ENCODE data around the gene TTC4.

DNA sequence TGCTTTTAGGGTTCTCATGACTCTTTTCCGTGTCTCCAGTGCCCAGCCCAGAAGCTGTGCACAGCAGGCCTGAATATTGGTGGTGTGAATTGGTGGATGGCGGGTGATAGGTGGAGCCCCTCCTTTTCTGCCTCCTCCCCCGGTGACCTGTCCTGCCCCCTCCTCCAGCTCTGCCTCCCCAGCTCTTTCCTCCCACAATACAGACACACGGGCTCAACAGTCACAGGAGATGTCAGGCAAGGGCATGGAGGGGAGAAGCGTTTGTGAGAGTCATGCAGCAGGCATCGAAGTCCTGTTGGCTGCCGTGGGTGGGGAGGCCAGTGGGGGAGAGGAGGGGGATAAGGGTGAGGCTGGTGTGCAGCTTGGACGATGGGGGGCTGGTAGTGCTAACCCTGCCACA is 17.3 kb upstream of the TTC4 start:
- TF ChIP-seq, protein P1, sequence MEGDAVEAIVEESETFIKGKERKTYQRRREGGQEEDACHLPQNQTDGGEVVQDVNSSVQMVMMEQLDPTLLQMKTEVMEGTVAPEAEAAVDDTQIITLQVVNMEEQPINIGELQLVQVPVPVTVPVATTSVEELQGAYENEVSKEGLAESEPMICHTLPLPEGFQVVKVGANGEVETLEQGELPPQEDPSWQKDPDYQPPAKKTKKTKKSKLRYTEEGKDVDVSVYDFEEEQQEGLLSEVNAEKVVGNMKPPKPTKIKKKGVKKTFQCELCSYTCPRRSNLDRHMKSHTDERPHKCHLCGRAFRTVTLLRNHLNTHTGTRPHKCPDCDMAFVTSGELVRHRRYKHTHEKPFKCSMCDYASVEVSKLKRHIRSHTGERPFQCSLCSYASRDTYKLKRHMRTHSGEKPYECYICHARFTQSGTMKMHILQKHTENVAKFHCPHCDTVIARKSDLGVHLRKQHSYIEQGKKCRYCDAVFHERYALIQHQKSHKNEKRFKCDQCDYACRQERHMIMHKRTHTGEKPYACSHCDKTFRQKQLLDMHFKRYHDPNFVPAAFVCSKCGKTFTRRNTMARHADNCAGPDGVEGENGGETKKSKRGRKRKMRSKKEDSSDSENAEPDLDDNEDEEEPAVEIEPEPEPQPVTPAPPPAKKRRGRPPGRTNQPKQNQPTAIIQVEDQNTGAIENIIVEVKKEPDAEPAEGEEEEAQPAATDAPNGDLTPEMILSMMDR (IDR thresholded peaks at IDR 0.05) = no peak
- TF ChIP-seq SIN3A (IDR thresholded peaks at IDR 0.05; ENCODE audit: borderline replicate concordance, low read depth, low read length) (no peak), FOSL2 (IDR thresholded peaks at IDR 0.05; ENCODE audit: borderline replicate concordance, low read depth) (no peak), RFX5 (IDR thresholded peaks at IDR 0.05; ENCODE audit: low read length) (no peak), TAF1 (IDR thresholded peaks at IDR 0.05; ENCODE audit: borderline replicate concordance, low read depth, low read length) (no peak), RAD21 (IDR thresholded peaks at IDR 0.05; ENCODE audit: low read length) (no peak), SMC3 (IDR thresholded peaks at IDR 0.05; ENCODE audit: low read depth, low read length) (no peak), EP300 (IDR thresholded peaks at IDR 0.05; ENCODE audit: borderline replicate concordance in 1 of 2, low read depth in 1 of 2, low read length in 1 of 2) (no peak), YY1 (IDR thresholded peaks at IDR 0.05; ENCODE audit: low read depth) (no peak), TCF12 (IDR thresholded peaks at IDR 0.05) (no peak), POLR2AphosphoS5 (IDR thresholded peaks at IDR 0.05; ENCODE audit: low read depth, low read length) (no peak)
- TF ChIP-seq, protein P2, sequence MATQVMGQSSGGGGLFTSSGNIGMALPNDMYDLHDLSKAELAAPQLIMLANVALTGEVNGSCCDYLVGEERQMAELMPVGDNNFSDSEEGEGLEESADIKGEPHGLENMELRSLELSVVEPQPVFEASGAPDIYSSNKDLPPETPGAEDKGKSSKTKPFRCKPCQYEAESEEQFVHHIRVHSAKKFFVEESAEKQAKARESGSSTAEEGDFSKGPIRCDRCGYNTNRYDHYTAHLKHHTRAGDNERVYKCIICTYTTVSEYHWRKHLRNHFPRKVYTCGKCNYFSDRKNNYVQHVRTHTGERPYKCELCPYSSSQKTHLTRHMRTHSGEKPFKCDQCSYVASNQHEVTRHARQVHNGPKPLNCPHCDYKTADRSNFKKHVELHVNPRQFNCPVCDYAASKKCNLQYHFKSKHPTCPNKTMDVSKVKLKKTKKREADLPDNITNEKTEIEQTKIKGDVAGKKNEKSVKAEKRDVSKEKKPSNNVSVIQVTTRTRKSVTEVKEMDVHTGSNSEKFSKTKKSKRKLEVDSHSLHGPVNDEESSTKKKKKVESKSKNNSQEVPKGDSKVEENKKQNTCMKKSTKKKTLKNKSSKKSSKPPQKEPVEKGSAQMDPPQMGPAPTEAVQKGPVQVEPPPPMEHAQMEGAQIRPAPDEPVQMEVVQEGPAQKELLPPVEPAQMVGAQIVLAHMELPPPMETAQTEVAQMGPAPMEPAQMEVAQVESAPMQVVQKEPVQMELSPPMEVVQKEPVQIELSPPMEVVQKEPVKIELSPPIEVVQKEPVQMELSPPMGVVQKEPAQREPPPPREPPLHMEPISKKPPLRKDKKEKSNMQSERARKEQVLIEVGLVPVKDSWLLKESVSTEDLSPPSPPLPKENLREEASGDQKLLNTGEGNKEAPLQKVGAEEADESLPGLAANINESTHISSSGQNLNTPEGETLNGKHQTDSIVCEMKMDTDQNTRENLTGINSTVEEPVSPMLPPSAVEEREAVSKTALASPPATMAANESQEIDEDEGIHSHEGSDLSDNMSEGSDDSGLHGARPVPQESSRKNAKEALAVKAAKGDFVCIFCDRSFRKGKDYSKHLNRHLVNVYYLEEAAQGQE (IDR thresholded peaks at IDR 0.05; ENCODE audit: low read depth, low read length) = no peak
- TF ChIP-seq, protein P3, sequence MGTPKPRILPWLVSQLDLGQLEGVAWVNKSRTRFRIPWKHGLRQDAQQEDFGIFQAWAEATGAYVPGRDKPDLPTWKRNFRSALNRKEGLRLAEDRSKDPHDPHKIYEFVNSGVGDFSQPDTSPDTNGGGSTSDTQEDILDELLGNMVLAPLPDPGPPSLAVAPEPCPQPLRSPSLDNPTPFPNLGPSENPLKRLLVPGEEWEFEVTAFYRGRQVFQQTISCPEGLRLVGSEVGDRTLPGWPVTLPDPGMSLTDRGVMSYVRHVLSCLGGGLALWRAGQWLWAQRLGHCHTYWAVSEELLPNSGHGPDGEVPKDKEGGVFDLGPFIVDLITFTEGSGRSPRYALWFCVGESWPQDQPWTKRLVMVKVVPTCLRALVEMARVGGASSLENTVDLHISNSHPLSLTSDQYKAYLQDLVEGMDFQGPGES (IDR thresholded peaks at IDR 0.05; ENCODE audit: low read depth, low read length) = no peak
- TF ChIP-seq, protein P4, sequence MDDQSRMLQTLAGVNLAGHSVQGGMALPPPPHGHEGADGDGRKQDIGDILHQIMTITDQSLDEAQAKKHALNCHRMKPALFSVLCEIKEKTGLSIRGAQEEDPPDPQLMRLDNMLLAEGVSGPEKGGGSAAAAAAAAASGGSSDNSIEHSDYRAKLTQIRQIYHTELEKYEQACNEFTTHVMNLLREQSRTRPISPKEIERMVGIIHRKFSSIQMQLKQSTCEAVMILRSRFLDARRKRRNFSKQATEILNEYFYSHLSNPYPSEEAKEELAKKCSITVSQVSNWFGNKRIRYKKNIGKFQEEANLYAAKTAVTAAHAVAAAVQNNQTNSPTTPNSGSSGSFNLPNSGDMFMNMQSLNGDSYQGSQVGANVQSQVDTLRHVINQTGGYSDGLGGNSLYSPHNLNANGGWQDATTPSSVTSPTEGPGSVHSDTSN (IDR thresholded peaks at IDR 0.05) = no peak
